Neural cell (in vitro differentiated cells): ENCODE data around the gene CCL14.

Source experiments
- CTCF ChIP-seq: fragments of 450-650 bp; IDR thresholded peaks from 2 replicates; pipeline ENCODE4 v1.5.1; 2014; ENCODE audit warnings: antibody characterized with exemption, mild to moderate bottlenecking, moderate library complexity; ENCODE audit not compliant: poor library complexity, severe bottlenecking
- EP300 ChIP-seq: fragments of 450-650 bp; conservative IDR thresholded peaks from 2 replicates; pipeline ENCODE4 v1.6.1; 2014; ENCODE audit warnings: antibody characterized with exemption, mild to moderate bottlenecking, moderate library complexity; ENCODE audit not compliant: poor library complexity, severe bottlenecking
- EZH2 ChIP-seq: fragments of 200-600, 300-800 bp; shearing (Covaris generic), sonication (generic); IDR thresholded peaks from 2 replicates; pipeline ENCODE4 v1.6.1; 2014; ENCODE audit warnings: antibody characterized with exemption, low read length, borderline replicate concordance, mild to moderate bottlenecking; ENCODE audit not compliant: insufficient read depth, poor library complexity, severe bottlenecking
- RAD21 ChIP-seq: fragments of 450-650 bp; conservative IDR thresholded peaks from 2 replicates; pipeline ENCODE4 v1.6.1; 2014; ENCODE audit warnings: antibody characterized with exemption, mild to moderate bottlenecking, moderate library complexity
- SMC3 ChIP-seq: fragments of 450-650 bp; conservative IDR thresholded peaks from 2 replicates; pipeline ENCODE4 v1.6.1; 2014; ENCODE audit warnings: antibody characterized with exemption, mild to moderate bottlenecking, moderate library complexity; ENCODE audit not compliant: poor library complexity
- TAF1 ChIP-seq: IDR thresholded peaks from 2 replicates; pipeline ENCODE4 v1.6.1; 2012; ENCODE audit warnings: low read depth

- TF ChIP-seq CTCF (no peak), RAD21 (no peak), SMC3 (no peak), EP300 (no peak), EZH2 (no peak), TAF1 (no peak)
Observed at GRCh38 chr17:35981246-35981645, 5.3 kb downstream of the CCL14 start, which contains the start of gene CCL16.
